GM12878 (cell line): ENCODE data around the gene MAML3. TPM values are rescaled to one million over a fixed set of nuclear protein-coding genes. Genes with fewer than 3 reads are reported as not detected.

Source experiments
- ATAC-seq: fragments of 200-7000 bp; cut with Tn5 transposase; 3 replicates; pipeline ENCODE4 v1.9.1; 2020; ENCODE audit warnings: mild to moderate bottlenecking, moderate library complexity
- BruUV-seq: library from RNA; stranded (reverse); fragments of 400-500 nt; replicated peaks from 2 replicates; lab custom pipeline; 2021; lab: Mats Ljungman, UMichigan
- CTCF ChIA-PET: fragments of 300-600 bp; sonication (Branson Sonifier 250); formaldehyde crosslinking; extraction: SDS; loops from one replicate; lab custom pipeline; 2021; ENCODE audit warnings: inconsistent platforms; lab: Yijun Ruan, JAX
- POLR2A ChIA-PET: fragments of 350-600 bp; formaldehyde crosslinking; extraction: SDS; loops from one replicate; lab custom pipeline; 2021; ENCODE audit warnings: inconsistent platforms; lab: Charles Lee
- RAD21 ChIA-PET: fragments of 300-600 bp; sonication (Branson Sonifier 250); formaldehyde crosslinking; loops from one replicate; lab custom pipeline; 2023; ENCODE audit warnings: antibody characterized with exemption; ENCODE audit not compliant: unreplicated experiment; lab: Charles Lee
- SMC1A ChIA-PET: fragments of 300-600 bp; sonication (Branson Sonifier 250); formaldehyde crosslinking; loops from one replicate; lab custom pipeline; 2023; ENCODE audit not compliant: unreplicated experiment, uncharacterized antibody; lab: Charles Lee
- DNase-seq: peaks from one replicate; pipeline ENCODE4 v3.0.0-alpha.2; 2011; ENCODE audit warnings: low read depth, low spot score
- FAIRE-seq: peaks from 3 replicates; lab custom pipeline; 2011; peaks lifted over from hg19 to GRCh38; lab: Jason Lieb, UNC
- H2AFZ ChIP-seq: 2 replicates; pipeline ENCODE4 v1.6.0; 2011; ENCODE audit warnings: low read depth, low read length, control low read depth; ENCODE audit not compliant: control insufficient read depth
- H3K27ac ChIP-seq: 2 replicates; pipeline ENCODE4 v1.5.1; 2011; ENCODE audit warnings: control low read depth; ENCODE audit not compliant: control insufficient read depth, insufficient read depth
- H3K27me3 ChIP-seq, 2 experiments: replicated peaks in 1 of 2; 2 replicates each; pipeline versions ENCODE4 v1.6.0 to v1.6.1; 2011; ENCODE audit warnings: low read length in 1 of 2; ENCODE audit not compliant: control insufficient read depth in 2 of 2, insufficient read depth in 2 of 2
- H3K36me3 ChIP-seq, 2 experiments: 2 replicates each; pipeline ENCODE4 v1.5.1; 2011; ENCODE audit warnings: low read length in 1 of 2; ENCODE audit not compliant: control insufficient read depth in 2 of 2, insufficient read depth in 2 of 2
- H3K4me1 ChIP-seq: 2 replicates; pipeline ENCODE4 v1.6.1; 2011; ENCODE audit warnings: mild to moderate bottlenecking, low read length, moderate library complexity, mixed read lengths; ENCODE audit not compliant: control insufficient read depth, insufficient read depth
- H3K4me2 ChIP-seq: 2 replicates; pipeline ENCODE4 v1.6.0; 2011; ENCODE audit warnings: control low read depth; ENCODE audit not compliant: control insufficient read depth, insufficient read depth
- H3K4me3 ChIP-seq: fragments of 200-600 bp; sonication (generic); 2 replicates; pipeline ENCODE4 v1.5.1; 2016
- H3K79me2 ChIP-seq: 2 replicates; pipeline ENCODE4 v1.6.0; 2011; ENCODE audit warnings: low read length; ENCODE audit not compliant: control insufficient read depth, insufficient read depth
- H3K9ac ChIP-seq: 2 replicates; pipeline ENCODE4 v1.8.0; 2011; ENCODE audit warnings: low read length, control low read depth, mixed read lengths; ENCODE audit not compliant: control insufficient read depth, insufficient read depth
- H3K9me3 ChIP-seq: replicated peaks from 3 replicates; pipeline ENCODE4 v1.5.1; 2011; ENCODE audit warnings: mild to moderate bottlenecking, low read length; ENCODE audit not compliant: control insufficient read depth, insufficient read depth
- H4K20me1 ChIP-seq: 2 replicates; pipeline ENCODE4 v1.6.0; 2011; ENCODE audit not compliant: control insufficient read depth, insufficient read depth
- ASH2L ChIP-seq: fragments of 300-600, 200-600 bp; sonication (generic); IDR thresholded peaks from 2 replicates; pipeline ENCODE4 v1.6.1; 2017; ENCODE audit warnings: low read depth, mild to moderate bottlenecking, borderline replicate concordance
- BACH1 ChIP-seq: fragments of 450-650 bp; IDR thresholded peaks from 2 replicates; pipeline ENCODE4 v1.6.1; 2017; ENCODE audit warnings: mild to moderate bottlenecking, borderline replicate concordance
- CBX5 ChIP-seq: sonication (generic); IDR thresholded peaks from 2 replicates; pipeline ENCODE4 v1.6.1; 2016; ENCODE audit warnings: low read depth, moderate library complexity, mild to moderate bottlenecking, inconsistent platforms
- CEBPB ChIP-seq, 2 experiments: fragments of 150-350 bp in 1 of 2; IDR thresholded peaks; 2 replicates each; pipeline ENCODE4 v1.6.1; 2012 to 2014; ENCODE audit warnings: low read depth in 2 of 2, low read length in 2 of 2, borderline replicate concordance in 1 of 2, inconsistent platforms in 1 of 2
- ETV6 ChIP-seq, 2 experiments: fragments of 450-650 bp in 1 of 2; IDR thresholded peaks in 1 of 2; conservative IDR thresholded peaks in 1 of 2; 2 replicates each; pipeline ENCODE4 v1.6.1; 2014; ENCODE audit warnings: antibody characterized with exemption in 1 of 2, borderline replicate concordance in 1 of 2, low read depth in 1 of 2, mild to moderate bottlenecking in 1 of 2, moderate library complexity in 1 of 2
- FOXK2 ChIP-seq: fragments of 450-650 bp; IDR thresholded peaks from 2 replicates; pipeline ENCODE4 v1.6.1; 2017; ENCODE audit warnings: mild to moderate bottlenecking, moderate library complexity
- IKZF2 ChIP-seq, 2 experiments: fragments of 450-650 bp; IDR thresholded peaks; 2 replicates each; pipeline ENCODE4 v1.6.1; 2017; ENCODE audit warnings: mild to moderate bottlenecking in 2 of 2, moderate library complexity in 2 of 2
- IRF4 ChIP-seq: IDR thresholded peaks from 2 replicates; pipeline ENCODE4 v1.6.1; 2011; ENCODE audit warnings: low read depth, low read length
- KAT2A ChIP-seq: conservative IDR thresholded peaks from 2 replicates; pipeline ENCODE4 v1.6.1; 2011; ENCODE audit warnings: low read depth, low read length; ENCODE audit not compliant: control insufficient read depth
- NFXL1 ChIP-seq: fragments of 450-650 bp; IDR thresholded peaks from 2 replicates; pipeline ENCODE4 v1.6.1; 2017; ENCODE audit warnings: antibody characterized with exemption, mild to moderate bottlenecking, borderline replicate concordance
- POU2F2 ChIP-seq: IDR thresholded peaks from 3 replicates; pipeline ENCODE4 v1.6.1; 2011; ENCODE audit warnings: low read depth, mild to moderate bottlenecking, low read length, borderline replicate concordance
- RB1 ChIP-seq: fragments of 450-650 bp; formaldehyde crosslinking; IDR thresholded peaks from 2 replicates; pipeline ENCODE4 v1.6.1; 2017; ENCODE audit warnings: mild to moderate bottlenecking, borderline replicate concordance
- RUNX3 ChIP-seq: IDR thresholded peaks from 2 replicates; pipeline ENCODE4 v1.6.1; 2012; ENCODE audit warnings: low read length, inconsistent platforms
- SP1 ChIP-seq: IDR thresholded peaks from one replicate; pipeline ENCODE4 v1.6.1; 2011; ENCODE audit warnings: low read depth, low read length
- SRF ChIP-seq, 2 experiments: IDR thresholded peaks; 2 replicates each; pipeline ENCODE4 v1.6.1; 2011; ENCODE audit warnings: low read depth in 2 of 2, low read length in 2 of 2, mild to moderate bottlenecking in 1 of 2, moderate library complexity in 1 of 2
- WGBS: methylation state at CpG from one replicate; pipeline ENCODE4 v1.1.6; 2016; ENCODE audit warnings: low lambda C conversion rate; ENCODE audit not compliant: insufficient replicate concordance, insufficient coverage; ENCODE audit errors: missing lambda C conversion rate; 5-methylcytosine and 5-hydroxymethylcytosine counted together
- in situ Hi-C: fragments of 300-500 bp; cut with MboI; formaldehyde crosslinking; loops from 9 replicates; pipeline ENCODE4 v1.14.3; 2018; ENCODE audit warnings: mixed read lengths
- intact Hi-C: fragments of 100-400 bp; cut with micrococcal nuclease; formaldehyde crosslinking; loops from one replicate; pipeline ENCODE4 v1.14.2; 2022; ENCODE audit not compliant: unreplicated experiment
- polyA plus RNA-seq, 11 experiments: library from polyadenylated mRNA; depleted of rRNA in 4 of 11; unstranded in 6 of 11; stranded (reverse) in 5 of 11; fragments of >200 nt; fragmentation: Nextera tagmentation in 4 of 11; fragmentation: Illumina TruSeq in 1 of 11; extraction: Ambion mirVana in 4 of 11; extraction: Trizol in 1 of 11; gene quantifications; 1 replicate in 1 of 11; 2 replicates in 10 of 11; pipeline versions ENCODE4 v1.2.1 to v1.2.3, GENCODE V29; 2011 to 2016; ENCODE audit warnings: inconsistent platforms in 2 of 11, missing spikeins in 2 of 11, low read depth in 1 of 11
- total RNA-seq, 4 experiments: library from RNA; depleted of rRNA in 3 of 4; stranded (reverse); fragments of >200 nt in 3 of 4; fragmentation: Illumina TruSeq in 1 of 4; extraction: Trizol in 1 of 4; gene quantifications; 2 replicates each; pipeline versions ENCODE4 v1.2.1 to v1.2.3, GENCODE V29; 2013 to 2021
- TF ChIP-seq, protein P1 (sequence below): fragments of 450-650 bp; IDR thresholded peaks from 2 replicates; pipeline ENCODE4 v1.6.1; 2014; ENCODE audit warnings: mild to moderate bottlenecking
- TF ChIP-seq, protein P2 (sequence below): fragments of 450-650 bp; conservative IDR thresholded peaks from 2 replicates; pipeline ENCODE4 v1.6.1; 2017; ENCODE audit warnings: mild to moderate bottlenecking, moderate library complexity
- TF ChIP-seq, protein P3 (sequence below): IDR thresholded peaks from 2 replicates; pipeline ENCODE4 v1.6.1; 2011; ENCODE audit warnings: low read depth, low read length, improper control_type of control experiment, borderline replicate concordance
- TF ChIP-seq, protein P4 (sequence below): fragments of 450-650 bp; IDR thresholded peaks from 2 replicates; pipeline ENCODE4 v1.6.1; 2017; ENCODE audit warnings: borderline replicate concordance
- TF ChIP-seq, protein P5 (sequence below): IDR thresholded peaks from 2 replicates; pipeline ENCODE4 v1.6.1; 2012; ENCODE audit warnings: low read depth, low read length, improper control_type of control experiment

The MAML3 gene
- total and polyA plus RNA-seq, 10 of the 15 experiments (the other 5 are each of a cell fraction or from before 2014, with no cell fraction given), result under 0.01 to 0.53 (median 0.06) TPM; not detected in 2

DNA sequence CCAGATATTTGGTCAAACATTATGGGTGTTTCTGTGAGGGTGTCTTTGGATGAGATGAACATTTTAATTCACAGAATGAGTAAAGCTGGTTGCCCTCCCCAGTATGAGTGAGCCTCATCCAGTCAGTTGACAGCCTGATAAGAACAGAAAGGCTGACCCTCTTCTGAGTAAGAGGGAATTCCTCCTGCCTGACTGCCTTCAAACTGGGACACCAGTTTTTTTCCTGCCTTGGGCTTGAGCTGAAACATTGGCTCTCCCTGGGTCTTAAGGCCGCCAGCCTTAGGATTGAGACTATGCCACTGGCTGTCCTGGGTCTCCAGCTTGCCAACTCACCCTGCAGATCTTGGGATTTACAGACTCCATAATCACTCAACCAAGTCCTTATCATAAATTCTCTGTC is 14.5 kb upstream of the MAML3 start:
- BruUV-seq, result no TSS peak
- ATAC-seq, result no peak
- TF ChIP-seq POU2F2 (no peak), FOXK2 (no peak), BACH1 (no peak), SP1 (no peak), KAT2A (no peak), IKZF2 (IDR thresholded peaks at IDR 0.05) (no peak), CEBPB (IDR thresholded peaks at IDR 0.05; ENCODE audit: borderline replicate concordance in 1 of 2, low read depth in 2 of 2, low read length in 2 of 2) (no peak), ETV6 (conservative IDR thresholded peaks at IDR 0.05 in 1 of 2, IDR thresholded peaks at IDR 0.05 in 1 of 2; ENCODE audit: borderline replicate concordance in 1 of 2, low read depth in 1 of 2) (no peak), NFXL1 (no peak), RB1 (no peak), RUNX3 (no peak), SRF (IDR thresholded peaks at IDR 0.05; ENCODE audit: low read depth in 2 of 2, low read length in 2 of 2) (no peak), CBX5 (no peak), IRF4 (no peak), ASH2L (no peak)
- TF ChIP-seq, protein P1, sequence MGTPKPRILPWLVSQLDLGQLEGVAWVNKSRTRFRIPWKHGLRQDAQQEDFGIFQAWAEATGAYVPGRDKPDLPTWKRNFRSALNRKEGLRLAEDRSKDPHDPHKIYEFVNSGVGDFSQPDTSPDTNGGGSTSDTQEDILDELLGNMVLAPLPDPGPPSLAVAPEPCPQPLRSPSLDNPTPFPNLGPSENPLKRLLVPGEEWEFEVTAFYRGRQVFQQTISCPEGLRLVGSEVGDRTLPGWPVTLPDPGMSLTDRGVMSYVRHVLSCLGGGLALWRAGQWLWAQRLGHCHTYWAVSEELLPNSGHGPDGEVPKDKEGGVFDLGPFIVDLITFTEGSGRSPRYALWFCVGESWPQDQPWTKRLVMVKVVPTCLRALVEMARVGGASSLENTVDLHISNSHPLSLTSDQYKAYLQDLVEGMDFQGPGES, result no peak
- TF ChIP-seq, protein P2, sequence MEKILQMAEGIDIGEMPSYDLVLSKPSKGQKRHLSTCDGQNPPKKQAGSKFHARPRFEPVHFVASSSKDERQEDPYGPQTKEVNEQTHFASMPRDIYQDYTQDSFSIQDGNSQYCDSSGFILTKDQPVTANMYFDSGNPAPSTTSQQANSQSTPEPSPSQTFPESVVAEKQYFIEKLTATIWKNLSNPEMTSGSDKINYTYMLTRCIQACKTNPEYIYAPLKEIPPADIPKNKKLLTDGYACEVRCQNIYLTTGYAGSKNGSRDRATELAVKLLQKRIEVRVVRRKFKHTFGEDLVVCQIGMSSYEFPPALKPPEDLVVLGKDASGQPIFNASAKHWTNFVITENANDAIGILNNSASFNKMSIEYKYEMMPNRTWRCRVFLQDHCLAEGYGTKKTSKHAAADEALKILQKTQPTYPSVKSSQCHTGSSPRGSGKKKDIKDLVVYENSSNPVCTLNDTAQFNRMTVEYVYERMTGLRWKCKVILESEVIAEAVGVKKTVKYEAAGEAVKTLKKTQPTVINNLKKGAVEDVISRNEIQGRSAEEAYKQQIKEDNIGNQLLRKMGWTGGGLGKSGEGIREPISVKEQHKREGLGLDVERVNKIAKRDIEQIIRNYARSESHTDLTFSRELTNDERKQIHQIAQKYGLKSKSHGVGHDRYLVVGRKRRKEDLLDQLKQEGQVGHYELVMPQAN, result no peak
- TF ChIP-seq, protein P3, sequence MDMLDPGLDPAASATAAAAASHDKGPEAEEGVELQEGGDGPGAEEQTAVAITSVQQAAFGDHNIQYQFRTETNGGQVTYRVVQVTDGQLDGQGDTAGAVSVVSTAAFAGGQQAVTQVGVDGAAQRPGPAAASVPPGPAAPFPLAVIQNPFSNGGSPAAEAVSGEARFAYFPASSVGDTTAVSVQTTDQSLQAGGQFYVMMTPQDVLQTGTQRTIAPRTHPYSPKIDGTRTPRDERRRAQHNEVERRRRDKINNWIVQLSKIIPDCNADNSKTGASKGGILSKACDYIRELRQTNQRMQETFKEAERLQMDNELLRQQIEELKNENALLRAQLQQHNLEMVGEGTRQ, result no peak
- TF ChIP-seq, protein P4, sequence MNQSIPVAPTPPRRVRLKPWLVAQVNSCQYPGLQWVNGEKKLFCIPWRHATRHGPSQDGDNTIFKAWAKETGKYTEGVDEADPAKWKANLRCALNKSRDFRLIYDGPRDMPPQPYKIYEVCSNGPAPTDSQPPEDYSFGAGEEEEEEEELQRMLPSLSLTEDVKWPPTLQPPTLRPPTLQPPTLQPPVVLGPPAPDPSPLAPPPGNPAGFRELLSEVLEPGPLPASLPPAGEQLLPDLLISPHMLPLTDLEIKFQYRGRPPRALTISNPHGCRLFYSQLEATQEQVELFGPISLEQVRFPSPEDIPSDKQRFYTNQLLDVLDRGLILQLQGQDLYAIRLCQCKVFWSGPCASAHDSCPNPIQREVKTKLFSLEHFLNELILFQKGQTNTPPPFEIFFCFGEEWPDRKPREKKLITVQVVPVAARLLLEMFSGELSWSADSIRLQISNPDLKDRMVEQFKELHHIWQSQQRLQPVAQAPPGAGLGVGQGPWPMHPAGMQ, result no peak
- TF ChIP-seq, protein P5, sequence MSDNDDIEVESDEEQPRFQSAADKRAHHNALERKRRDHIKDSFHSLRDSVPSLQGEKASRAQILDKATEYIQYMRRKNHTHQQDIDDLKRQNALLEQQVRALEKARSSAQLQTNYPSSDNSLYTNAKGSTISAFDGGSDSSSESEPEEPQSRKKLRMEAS, result no peak
- ChIA-PET POLR2A (no interaction called here), RAD21 (no interaction called here), SMC1A (no interaction called here), CTCF (no interaction called here)
- H3K27ac ChIP-seq, result no peak overlapping the region
- no peaks in the 10 kb centered on the region for H3K4me1 ChIP-seq
- WGBS, result 100% methylated on average over 1 of the region's 1 CpG
- DNase-seq, result no peak
- in situ Hi-C loops (no loop called here), intact Hi-C loops (no loop called here)
- no peaks in the 10 kb centered on the region for H3K9me3 ChIP-seq
- FAIRE-seq, result no peak
- H4K20me1 ChIP-seq, result no peaks in the 10 kb centered on the region
- no peaks in the 10 kb centered on the region for H3K27me3 ChIP-seq
- no peak overlapping the region for H3K4me3 ChIP-seq
- no peak overlapping the region for H3K4me2 ChIP-seq
- H3K36me3 ChIP-seq, result no peaks in the 10 kb centered on the region
- no peaks in the 10 kb centered on the region for H3K79me2 ChIP-seq
- H3K9ac ChIP-seq, result no peak overlapping the region
- no peak overlapping the region for H2AFZ ChIP-seq
